ENCODE data around the gene KYAT1.

DNA sequence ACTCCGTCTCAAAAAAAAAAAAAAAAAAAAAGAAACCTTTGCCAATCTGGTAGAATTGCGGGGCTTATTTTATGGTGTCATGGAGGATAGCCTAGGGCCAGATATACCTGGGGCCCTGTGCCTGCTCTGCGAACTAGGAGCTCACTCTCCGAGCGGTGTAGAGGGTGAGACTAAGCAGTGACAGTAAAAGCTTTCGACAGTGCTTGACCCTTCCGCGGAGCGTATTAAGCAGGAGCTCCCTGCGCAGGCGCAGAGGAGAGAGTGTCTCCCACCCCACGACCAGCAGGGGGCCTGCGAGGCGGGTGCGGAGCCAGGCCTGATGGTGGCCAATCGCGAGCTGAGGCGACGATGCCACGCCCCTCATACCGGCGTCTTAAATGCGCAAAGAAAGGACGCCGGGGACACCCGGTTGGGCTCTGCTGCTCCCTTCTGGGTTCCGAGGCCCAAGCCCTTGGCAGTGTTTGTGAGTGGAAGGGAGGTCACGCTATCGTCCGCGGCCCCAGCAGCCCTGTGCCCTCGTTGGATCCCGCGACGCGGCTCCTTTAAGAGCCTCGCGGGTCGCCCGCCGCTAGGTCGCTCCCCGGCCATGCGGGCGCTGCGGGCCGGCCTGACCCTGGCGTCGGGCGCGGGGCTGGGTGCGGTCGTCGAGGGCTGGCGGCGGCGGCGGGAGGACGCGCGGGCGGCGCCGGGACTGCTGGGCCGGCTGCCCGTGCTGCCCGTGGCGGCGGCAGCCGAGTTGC is 63.5 kb downstream of the KYAT1 start, which contains the start of gene ENDOG:
- peak in 3 of 4 donors; percentile 63 to 78 (median 76) for TF ChIP-seq POLR2A (IDR thresholded peaks at IDR 0.05)
- TF ChIP-seq, protein P1, sequence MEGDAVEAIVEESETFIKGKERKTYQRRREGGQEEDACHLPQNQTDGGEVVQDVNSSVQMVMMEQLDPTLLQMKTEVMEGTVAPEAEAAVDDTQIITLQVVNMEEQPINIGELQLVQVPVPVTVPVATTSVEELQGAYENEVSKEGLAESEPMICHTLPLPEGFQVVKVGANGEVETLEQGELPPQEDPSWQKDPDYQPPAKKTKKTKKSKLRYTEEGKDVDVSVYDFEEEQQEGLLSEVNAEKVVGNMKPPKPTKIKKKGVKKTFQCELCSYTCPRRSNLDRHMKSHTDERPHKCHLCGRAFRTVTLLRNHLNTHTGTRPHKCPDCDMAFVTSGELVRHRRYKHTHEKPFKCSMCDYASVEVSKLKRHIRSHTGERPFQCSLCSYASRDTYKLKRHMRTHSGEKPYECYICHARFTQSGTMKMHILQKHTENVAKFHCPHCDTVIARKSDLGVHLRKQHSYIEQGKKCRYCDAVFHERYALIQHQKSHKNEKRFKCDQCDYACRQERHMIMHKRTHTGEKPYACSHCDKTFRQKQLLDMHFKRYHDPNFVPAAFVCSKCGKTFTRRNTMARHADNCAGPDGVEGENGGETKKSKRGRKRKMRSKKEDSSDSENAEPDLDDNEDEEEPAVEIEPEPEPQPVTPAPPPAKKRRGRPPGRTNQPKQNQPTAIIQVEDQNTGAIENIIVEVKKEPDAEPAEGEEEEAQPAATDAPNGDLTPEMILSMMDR (IDR thresholded peaks at IDR 0.05), result peak; percentile 87 to 99 (median 98)
